ENCODE results near the gene MARF1. TPM values are rescaled to one million over a fixed set of nuclear protein-coding genes. Genes with fewer than 3 reads are reported as not detected.

MARF1 gene
- polyA plus RNA-seq, 3 donors: 5.7 to 39.9 (median 9.8) TPM

DNA sequence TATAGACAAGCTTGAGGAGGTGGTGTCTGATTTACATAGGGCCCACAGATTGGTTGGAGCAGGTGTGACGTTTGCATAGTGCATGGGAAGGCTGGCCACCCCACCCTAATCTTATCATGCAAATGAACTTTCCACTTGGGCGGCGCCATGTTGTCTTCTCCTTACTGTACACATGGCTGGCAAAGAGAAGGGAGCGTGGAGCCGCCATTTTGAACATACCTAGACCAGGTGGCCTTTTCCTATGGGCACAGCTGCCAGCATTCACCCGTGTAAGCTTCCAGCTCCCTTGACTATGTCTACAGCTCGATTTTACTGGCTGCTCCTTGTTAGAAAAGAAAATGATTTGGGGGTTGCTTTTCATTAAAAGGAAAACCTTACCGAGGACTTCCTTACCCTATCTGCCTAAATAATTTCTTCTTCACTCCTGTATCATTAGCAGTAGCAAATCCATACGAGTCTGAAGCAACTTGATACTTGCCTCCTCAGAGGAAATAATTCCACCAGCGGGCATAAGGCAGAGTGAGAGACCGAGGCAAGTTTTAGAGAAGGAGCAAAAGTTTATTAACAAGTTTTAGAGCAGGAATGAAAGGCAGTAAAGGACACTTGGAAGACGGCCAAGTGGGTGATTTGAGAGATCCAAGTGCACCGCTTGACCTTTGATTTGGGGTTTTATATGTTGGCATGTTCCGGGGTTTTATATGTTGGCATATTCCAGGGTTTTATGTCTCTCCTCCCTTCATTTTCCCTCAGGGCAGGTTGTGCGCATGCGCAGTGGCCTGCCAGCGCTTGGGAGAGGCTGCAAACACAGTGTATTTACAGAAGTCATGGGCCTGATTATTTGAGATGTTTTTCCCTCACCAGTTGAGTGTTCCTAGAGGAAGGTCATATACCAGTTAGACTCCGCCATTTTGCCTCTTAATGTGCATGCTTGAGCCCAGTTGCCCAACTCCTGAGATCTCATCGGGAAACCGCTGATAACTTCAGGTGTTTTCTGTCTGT lies 65.7 kb downstream of the MARF1 start:
- Mint-ChIP-seq H3K4me1 (peaks cover 45% of the 10 kb centered on the region), H3K27me3 (ENCODE audit: low read depth in 3 of 3) (peaks cover 0 to 4% (median 4%) of the 10 kb centered on the region in 3 donors), H3K4me3 (no peak overlapping the region), H3K9me3 (peaks cover 0 to 8% (median 2%) of the 10 kb centered on the region in 7 donors), H3K36me3 (peaks cover 3% of the 10 kb centered on the region in 2 donors), H3K27ac (peak overlapping the region in 1 of 7 donors; percentile 31)
- Histone ChIP-seq H3K27me3 (ENCODE audit: control insufficient read depth in 2 of 2, insufficient read depth in 2 of 2, low read length in 2 of 2) (no peaks in the 10 kb centered on the region), H3K9me3 (replicated peaks in 1 of 2; ENCODE audit: control insufficient read depth in 1 of 2, insufficient read depth in 1 of 2, low read length in 2 of 2) (no peaks in the 10 kb centered on the region), H3K79me2 (ENCODE audit: insufficient read depth, low read length) (no peaks in the 10 kb centered on the region), H3K27ac (ENCODE audit: low read depth in 1 of 2, low read length in 2 of 2) (no peak overlapping the region), H3K9ac (ENCODE audit: insufficient read depth, low read length, poor library complexity, severe bottlenecking) (no peak overlapping the region), H3K4me2 (replicated peaks; ENCODE audit: extremely low read depth, low read length, poor library complexity, severe bottlenecking) (no peak overlapping the region), H3K4me3 (replicated peaks in 1 of 3; ENCODE audit: low read depth in 2 of 3, low read length in 3 of 3) (no peak overlapping the region), H3K4me1 (ENCODE audit: control insufficient read depth in 1 of 2, insufficient read depth in 2 of 2, low read length in 2 of 2) (peaks cover 30 to 45% of the 10 kb centered on the region in 2 donors), H3K36me3 (replicated peaks in 1 of 2; ENCODE audit: control insufficient read depth in 1 of 2, insufficient read depth in 2 of 2, low read length in 2 of 2) (no peaks in the 10 kb centered on the region), H4K20me1 (ENCODE audit: insufficient read depth, low read length) (no peaks in the 10 kb centered on the region), H2AFZ (ENCODE audit: insufficient read depth, low read depth, low read length, poor library complexity, severe bottlenecking) (no peak overlapping the region)
- TF ChIP-seq CTCF (IDR thresholded peaks at IDR 0.05): no peak
- intact Hi-C loops (cut with micrococcal nuclease): no loop called here
- 94% methylated on average over 7 of the region's 20 CpGs for WGBS (ENCODE audit: insufficient coverage)
- DNase-seq: no peak

DNA sequence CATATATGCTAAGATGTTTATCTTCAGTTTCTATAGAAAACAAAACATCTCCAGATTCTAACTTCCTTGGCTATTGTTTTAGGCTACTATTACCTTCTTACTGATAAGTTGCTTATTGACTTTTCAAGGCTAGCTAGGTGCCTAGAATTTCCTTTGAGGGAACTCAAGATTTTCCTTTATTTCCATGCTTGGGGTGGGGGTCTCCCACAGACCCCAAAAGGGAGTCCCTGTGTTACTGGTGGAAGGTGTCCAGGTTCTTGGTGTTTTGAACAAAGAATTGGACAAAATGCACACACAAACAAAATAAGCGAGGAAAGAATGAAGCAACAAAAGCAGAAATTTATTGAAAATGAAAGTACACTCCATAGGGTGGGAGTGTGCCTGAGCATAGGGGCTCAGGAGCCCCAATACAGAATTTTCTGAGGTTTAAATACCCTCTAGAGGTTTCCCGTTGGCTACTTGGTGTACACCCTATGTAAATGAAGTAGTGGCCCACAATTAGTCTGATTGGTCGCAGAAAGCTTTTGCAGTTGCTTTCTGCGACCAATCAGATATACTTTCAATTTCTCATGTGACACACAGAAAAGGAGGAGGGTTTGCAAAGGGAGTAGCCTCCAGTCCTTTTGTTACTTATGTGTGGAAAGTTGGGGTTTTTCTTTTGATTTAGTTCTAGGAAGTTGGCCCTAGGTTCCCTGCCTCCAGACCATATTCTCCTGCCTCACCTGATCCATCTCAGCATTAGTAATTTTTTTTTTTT lies 67.5 kb downstream of the MARF1 start:
- Histone ChIP-seq H3K27ac (ENCODE audit: low read depth in 1 of 2, low read length in 2 of 2) (peak overlapping the region in 1 of 2 donors; percentile 33), H3K79me2 (ENCODE audit: insufficient read depth, low read length) (no peaks in the 10 kb centered on the region), H3K9me3 (replicated peaks in 1 of 2; ENCODE audit: control insufficient read depth in 1 of 2, insufficient read depth in 1 of 2, low read length in 2 of 2) (no peaks in the 10 kb centered on the region), H2AFZ (ENCODE audit: insufficient read depth, low read depth, low read length, poor library complexity, severe bottlenecking) (no peak overlapping the region), H3K4me2 (replicated peaks; ENCODE audit: extremely low read depth, low read length, poor library complexity, severe bottlenecking) (no peak overlapping the region), H4K20me1 (ENCODE audit: insufficient read depth, low read length) (no peaks in the 10 kb centered on the region), H3K9ac (ENCODE audit: insufficient read depth, low read length, poor library complexity, severe bottlenecking) (no peak overlapping the region), H3K36me3 (replicated peaks in 1 of 2; ENCODE audit: control insufficient read depth in 1 of 2, insufficient read depth in 2 of 2, low read length in 2 of 2) (no peaks in the 10 kb centered on the region), H3K4me3 (replicated peaks in 1 of 3; ENCODE audit: low read depth in 2 of 3, low read length in 3 of 3) (no peak overlapping the region), H3K4me1 (ENCODE audit: control insufficient read depth in 1 of 2, insufficient read depth in 2 of 2, low read length in 2 of 2) (peaks cover 36 to 46% of the 10 kb centered on the region in 2 donors), H3K27me3 (ENCODE audit: control insufficient read depth in 2 of 2, insufficient read depth in 2 of 2, low read length in 2 of 2) (no peaks in the 10 kb centered on the region)
- Mint-ChIP-seq H3K4me1 (peaks cover 42% of the 10 kb centered on the region), H3K27me3 (ENCODE audit: low read depth in 3 of 3) (peaks cover 0 to 4% (median 4%) of the 10 kb centered on the region in 3 donors), H3K4me3 (no peak overlapping the region), H3K36me3 (peaks cover 3% of the 10 kb centered on the region in 2 donors), H3K9me3 (peaks cover 0 to 6% (median 2%) of the 10 kb centered on the region in 7 donors), H3K27ac (peak overlapping the region in 2 of 7 donors; percentile 63 to 80)
- peak in 1 of 3 donors; percentile 10 for DNase-seq
- WGBS (ENCODE audit: insufficient coverage): no CpG with 5 or more reads among the region's 4 CpGs
- intact Hi-C loops (cut with micrococcal nuclease): no loop called here
- no peak for TF ChIP-seq CTCF (IDR thresholded peaks at IDR 0.05)
